Suprapubic skin (tissue), 4 donors: Measurements from ENCODE around the gene CAMTA1. TPM values are rescaled to one million over a fixed set of nuclear protein-coding genes. Genes with fewer than 3 reads are reported as not detected.

ENCODE experiments used
- DNase-seq, 2 donors: peaks; one replicate each; pipeline ENCODE4 v3.0.0-alpha.2; 2019; ENCODE audit warnings: low spot score in 2 of 2
- H3K27ac ChIP-seq: fragments of 200-600 bp; sonication (generic); one replicate; pipeline ENCODE4 v1.5.1; 2019
- H3K27me3 ChIP-seq: fragments of 200-600 bp; sonication (generic); one replicate; pipeline ENCODE4 v1.5.1; 2019
- H3K36me3 ChIP-seq: fragments of 200-600 bp; sonication (generic); one replicate; pipeline ENCODE4 v1.5.1; 2019
- H3K4me1 ChIP-seq: fragments of 200-600 bp; sonication (generic); one replicate; pipeline ENCODE4 v1.5.1; 2019
- H3K4me3 ChIP-seq: fragments of 200-600 bp; sonication (generic); one replicate; pipeline ENCODE4 v1.5.1; 2019; ENCODE audit warnings: mild to moderate bottlenecking
- H3K9me3 ChIP-seq: fragments of 200-600 bp; sonication (generic); one replicate; pipeline ENCODE4 v1.5.1; 2019
- CTCF ChIP-seq, 2 donors: fragments of 200-600 bp in 1 of 2; fragments of 450-650 bp in 1 of 2; sonication (generic) in 1 of 2; IDR thresholded peaks; one replicate each; pipeline ENCODE4 v1.5.1; 2016 to 2019; ENCODE audit warnings: antibody characterized with exemption in 2 of 2, mild to moderate bottlenecking in 1 of 2, moderate library complexity in 1 of 2
- EP300 ChIP-seq: sonication (generic); formaldehyde crosslinking; IDR thresholded peaks from one replicate; pipeline ENCODE4 v1.6.1; 2017; ENCODE audit warnings: antibody characterized with exemption
- POLR2A ChIP-seq, 2 donors: fragments of 450-650 bp; IDR thresholded peaks; one replicate each; pipeline ENCODE4 v1.6.1; 2017; ENCODE audit warnings: antibody characterized with exemption in 2 of 2, mild to moderate bottlenecking in 2 of 2, moderate library complexity in 2 of 2
- POLR2AphosphoS5 ChIP-seq, 3 donors: sonication (generic); formaldehyde crosslinking; IDR thresholded peaks; one replicate each; pipeline ENCODE4 v1.6.1; 2017; ENCODE audit warnings: antibody characterized with exemption in 3 of 3
- WGBS: methylation state at CpG from one replicate; pipeline ENCODE4 v1.1.5; 2018; 5-methylcytosine and 5-hydroxymethylcytosine counted together
- total RNA-seq, 4 donors: library from RNA; depleted of rRNA; stranded (reverse); fragments of >200 nt; gene quantifications; one replicate each; pipeline ENCODE4 v1.1.0, GENCODE V29; 2016

CAMTA1 gene
- total RNA-seq, 4 donors from 2014 or later, result 40.4 to 54.1 (median 46.6) TPM

DNA sequence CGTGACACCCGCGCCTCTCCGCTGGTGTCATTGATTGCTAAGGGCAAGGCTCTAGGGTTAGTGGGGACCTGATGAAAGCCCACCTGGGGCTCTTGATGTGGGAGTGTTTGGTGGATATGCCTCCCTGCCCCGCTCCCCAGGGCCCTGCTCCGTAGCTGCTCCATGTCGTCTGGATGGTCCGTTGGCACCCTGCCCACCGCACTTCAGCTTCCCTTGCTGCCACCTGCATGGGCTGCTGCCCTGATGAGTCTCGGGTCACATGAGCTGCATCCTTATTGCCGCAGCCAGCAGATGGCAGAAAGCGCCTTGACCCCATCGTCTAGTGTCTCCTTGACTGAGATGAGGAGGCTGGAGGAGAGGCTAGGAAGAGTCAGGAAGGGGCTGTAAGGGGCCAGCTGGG lies 439.4 kb downstream of the CAMTA1 start:
- Histone ChIP-seq H3K36me3 (no peaks in the 10 kb centered on the region), H3K27ac (no peak overlapping the region), H3K4me1 (no peaks in the 10 kb centered on the region), H3K9me3 (no peaks in the 10 kb centered on the region), H3K27me3 (peaks cover 17% of the 10 kb centered on the region), H3K4me3 (no peak overlapping the region)
- no peak for DNase-seq
- 69% methylated on average over 10 of the region's 13 CpGs for WGBS
- no peak for TF ChIP-seq POLR2AphosphoS5 (IDR thresholded peaks at IDR 0.05)
- no peak for TF ChIP-seq EP300
- TF ChIP-seq CTCF (IDR thresholded peaks at IDR 0.05), result no peak
- TF ChIP-seq POLR2A (IDR thresholded peaks at IDR 0.05), result no peak

DNA sequence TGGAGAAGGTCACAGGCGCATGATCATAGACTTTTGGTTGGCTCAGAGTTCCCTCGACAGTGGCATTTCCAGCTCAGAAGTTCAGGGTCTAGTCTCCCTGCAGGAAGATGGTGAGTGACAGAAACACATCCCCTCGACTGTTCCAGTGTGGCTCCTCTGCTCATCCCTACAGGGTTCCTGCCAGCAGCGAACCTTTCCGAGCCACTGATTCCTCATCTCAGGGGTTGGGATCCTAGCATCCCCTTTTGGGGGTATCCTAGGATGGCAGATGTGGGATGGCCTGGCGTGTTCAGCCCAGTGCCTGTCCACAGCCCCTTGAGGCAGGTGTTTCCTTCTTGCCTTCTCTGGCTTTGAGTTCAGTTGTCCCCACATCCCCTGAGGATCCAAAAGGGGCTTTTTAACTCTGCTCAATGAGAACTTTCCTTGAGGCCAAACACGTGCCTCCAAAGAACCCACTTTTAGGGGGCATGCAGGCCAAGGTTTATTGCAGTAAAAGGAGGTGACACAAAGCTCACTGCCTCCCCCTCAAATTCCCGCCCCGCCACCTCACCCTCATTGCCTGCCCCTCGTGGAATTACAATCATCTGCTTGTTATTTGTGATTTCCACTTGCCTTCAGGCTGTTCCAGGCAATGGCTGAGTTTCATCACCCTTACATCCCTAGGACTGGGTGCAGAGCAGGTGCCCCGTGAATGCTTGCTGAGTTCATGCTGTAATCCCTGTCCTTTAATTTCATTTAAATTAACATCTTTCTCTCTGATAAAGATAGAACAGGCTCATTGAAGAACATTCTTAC lies 440.7 kb downstream of the CAMTA1 start:
- 80% methylated on average over 9 of the region's 11 CpGs for WGBS
- no peak for DNase-seq
- H3K27me3 ChIP-seq, result peaks cover 20% of the 10 kb centered on the region
- TF ChIP-seq POLR2AphosphoS5 (IDR thresholded peaks at IDR 0.05) (no peak), POLR2A (IDR thresholded peaks at IDR 0.05) (no peak), EP300 (no peak), CTCF (IDR thresholded peaks at IDR 0.05) (no peak)
- H3K27ac ChIP-seq, result no peak overlapping the region
- no peaks in the 10 kb centered on the region for H3K36me3 ChIP-seq
- no peaks in the 10 kb centered on the region for H3K4me1 ChIP-seq
- H3K4me3 ChIP-seq, result no peak overlapping the region
- H3K9me3 ChIP-seq, result no peaks in the 10 kb centered on the region

GRCh38 chr1:7227654-7228053 lies 442.4 kb downstream of the CAMTA1 start:
- H3K9me3 ChIP-seq, result no peaks in the 10 kb centered on the region

GRCh38 chr1:7228252-7228961 lies 443.2 kb downstream of the CAMTA1 start:
- 81% methylated on average over 9 of the region's 17 CpGs for WGBS
- no peaks in the 10 kb centered on the region for H3K4me1 ChIP-seq
- TF ChIP-seq CTCF (IDR thresholded peaks at IDR 0.05) (no peak), POLR2A (IDR thresholded peaks at IDR 0.05) (no peak)

More at GRCh38 chr1:7227654-7228053, 442.4 kb downstream of the CAMTA1 start:
- Histone ChIP-seq H3K4me1 (no peaks in the 10 kb centered on the region), H3K27ac (no peak overlapping the region), H3K4me3 (no peak overlapping the region), H3K36me3 (no peaks in the 10 kb centered on the region), H3K27me3 (peaks cover 20% of the 10 kb centered on the region)
- TF ChIP-seq EP300 (no peak), POLR2AphosphoS5 (IDR thresholded peaks at IDR 0.05) (no peak), POLR2A (IDR thresholded peaks at IDR 0.05) (no peak), CTCF (IDR thresholded peaks at IDR 0.05) (no peak)
- DNase-seq, result no peak
- WGBS, result 67% methylated on average over 1 of the region's 5 CpGs

GRCh38 chr1:7229186-7229585 lies 443.9 kb downstream of the CAMTA1 start:
- peaks cover 20% of the 10 kb centered on the region for H3K27me3 ChIP-seq
- DNase-seq, result no peak
- H3K4me3 ChIP-seq, result no peak overlapping the region
- H3K4me1 ChIP-seq, result no peaks in the 10 kb centered on the region
- no peak for TF ChIP-seq POLR2AphosphoS5 (IDR thresholded peaks at IDR 0.05)
- TF ChIP-seq POLR2A (IDR thresholded peaks at IDR 0.05), result no peak
- no peak for TF ChIP-seq EP300
- TF ChIP-seq CTCF (IDR thresholded peaks at IDR 0.05), result no peak
- H3K27ac ChIP-seq, result no peak overlapping the region
- 74% methylated on average over 4 of the region's 4 CpGs for WGBS
- H3K36me3 ChIP-seq, result no peaks in the 10 kb centered on the region
- no peaks in the 10 kb centered on the region for H3K9me3 ChIP-seq

More at GRCh38 chr1:7228252-7228961, 443.2 kb downstream of the CAMTA1 start:
- Histone ChIP-seq H3K9me3 (no peaks in the 10 kb centered on the region), H3K4me3 (no peak overlapping the region), H3K27me3 (peaks cover 20% of the 10 kb centered on the region), H3K36me3 (no peaks in the 10 kb centered on the region), H3K27ac (no peak overlapping the region)
- DNase-seq, result no peak
